ENCODE measurements around the gene XYLT2.

The XYLT2 gene

DNA sequence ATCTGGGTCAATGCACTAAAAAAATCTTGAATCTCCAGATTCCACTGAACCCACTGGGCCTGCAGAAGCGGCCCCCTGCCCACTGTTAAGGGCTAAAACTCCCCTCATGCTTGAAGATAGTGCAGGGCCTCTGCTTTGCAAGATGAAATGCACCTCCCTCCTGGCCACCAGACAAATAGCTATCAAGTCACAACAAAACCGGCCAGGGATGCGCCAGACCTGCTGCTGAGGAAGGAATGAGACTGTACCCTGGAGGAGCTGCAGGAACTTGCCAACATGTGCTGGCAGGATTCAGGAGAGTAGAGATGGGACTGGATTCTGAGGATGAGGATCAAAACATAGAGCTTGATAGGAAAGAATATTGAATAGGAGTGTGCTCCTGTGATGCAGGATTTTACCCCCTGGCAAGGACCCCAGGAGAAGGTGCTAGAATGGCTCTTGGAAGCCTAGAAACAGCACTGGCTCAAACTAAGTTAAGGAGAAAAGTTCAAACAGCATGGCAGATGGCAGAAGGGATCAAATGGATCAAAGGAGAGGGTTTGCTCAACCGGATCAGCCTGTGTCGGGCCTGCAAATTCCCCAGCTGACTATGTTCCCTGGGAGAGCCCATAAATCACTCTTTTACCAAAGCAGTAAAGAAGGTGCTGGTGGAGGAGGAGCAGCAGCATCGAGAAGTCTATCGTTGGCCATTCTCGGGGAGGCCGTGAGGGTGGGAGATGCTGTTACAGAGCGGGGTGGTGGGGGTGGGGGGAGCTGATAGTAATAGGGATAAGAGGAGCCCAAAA is 27.2 kb upstream of the XYLT2 start:
- Histone ChIP-seq H3K4me3 (ENCODE audit: low read depth in 1 of 5, low read length in 5 of 5) (no peak overlapping the region), H3K9ac (ENCODE audit: low read length in 5 of 5) (no peak overlapping the region)

DNA sequence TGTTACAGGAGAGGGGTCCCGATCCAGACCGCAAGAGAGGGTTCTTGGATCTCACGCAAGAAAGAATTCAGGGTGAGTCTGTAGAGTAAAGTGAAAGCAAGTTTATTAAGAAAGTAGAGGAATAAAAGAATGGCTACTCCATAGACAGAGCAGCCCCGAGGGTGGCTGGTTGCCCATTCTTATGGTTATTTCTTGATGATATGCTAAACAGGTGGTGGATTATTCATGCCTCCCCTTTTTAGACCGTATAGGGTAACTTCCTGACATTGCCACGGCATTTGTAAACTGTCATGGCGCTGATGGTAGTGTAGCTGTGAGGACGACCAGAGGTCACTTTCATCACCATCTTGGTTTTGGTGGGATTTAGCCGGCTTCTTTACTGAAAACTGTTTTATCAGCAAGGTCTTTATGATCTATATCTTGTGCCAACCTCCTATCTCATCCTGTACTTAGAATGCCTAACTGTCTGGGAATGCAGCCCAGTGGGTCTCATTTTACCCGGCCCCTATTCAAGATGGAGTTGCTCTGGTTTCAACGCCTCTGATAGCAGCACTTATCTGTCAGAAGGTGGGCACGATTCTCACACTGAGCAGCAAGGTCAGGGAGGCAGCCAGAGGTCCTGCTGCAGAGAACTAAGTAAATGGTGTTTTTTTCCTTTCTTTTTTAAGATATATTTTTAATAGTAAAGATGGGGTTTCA is 26.5 kb upstream of the XYLT2 start:
- H3K4me1 ChIP-seq (ENCODE audit: control insufficient read depth in 5 of 5, insufficient read depth in 5 of 5, low read length in 5 of 5) = peaks cover 0 to 10% (median 3%) of the 10 kb centered on the region in 5 donors
- no peaks in the 10 kb centered on the region for H3K9me3 ChIP-seq (ENCODE audit: control insufficient read depth in 5 of 5, low read length in 5 of 5)
- H3K27ac ChIP-seq (ENCODE audit: low read depth, low read length) = no peak overlapping the region
- H3K36me3 ChIP-seq (ENCODE audit: control insufficient read depth in 5 of 5, insufficient read depth in 5 of 5, low read length in 5 of 5) = no peaks in the 10 kb centered on the region
- H3K27me3 ChIP-seq (ENCODE audit: control insufficient read depth in 5 of 5, insufficient read depth in 4 of 5, low read length in 5 of 5) = no peaks in the 10 kb centered on the region
- no peak overlapping the region for H3K4me3 ChIP-seq (ENCODE audit: low read depth in 1 of 5, low read length in 5 of 5)
- no peak overlapping the region for H3K9ac ChIP-seq (ENCODE audit: low read length in 5 of 5)

More for the DNA sequence above, 27.2 kb upstream of the XYLT2 start:
- Histone ChIP-seq H3K4me1 (ENCODE audit: control insufficient read depth in 5 of 5, insufficient read depth in 5 of 5, low read length in 5 of 5) (peaks cover 0 to 10% (median 3%) of the 10 kb centered on the region in 5 donors), H3K9me3 (ENCODE audit: control insufficient read depth in 5 of 5, low read length in 5 of 5) (no peaks in the 10 kb centered on the region), H3K27ac (ENCODE audit: low read depth, low read length) (no peak overlapping the region), H3K27me3 (ENCODE audit: control insufficient read depth in 5 of 5, insufficient read depth in 4 of 5, low read length in 5 of 5) (peaks cover 0 to 4% (median 0%) of the 10 kb centered on the region in 5 donors), H3K36me3 (ENCODE audit: control insufficient read depth in 5 of 5, insufficient read depth in 5 of 5, low read length in 5 of 5) (no peaks in the 10 kb centered on the region)

GRCh38 chr17:50322271-50322670 is 23.7 kb upstream of the XYLT2 start:
- peaks cover 0 to 10% (median 3%) of the 10 kb centered on the region in 5 donors for H3K4me1 ChIP-seq (ENCODE audit: control insufficient read depth in 5 of 5, insufficient read depth in 5 of 5, low read length in 5 of 5)
- H3K9me3 ChIP-seq (ENCODE audit: control insufficient read depth in 5 of 5, low read length in 5 of 5) = no peaks in the 10 kb centered on the region
- no peaks in the 10 kb centered on the region for H3K36me3 ChIP-seq (ENCODE audit: control insufficient read depth in 5 of 5, insufficient read depth in 5 of 5, low read length in 5 of 5)
- H3K4me3 ChIP-seq (ENCODE audit: low read depth in 1 of 5, low read length in 5 of 5) = no peak overlapping the region
- no peak overlapping the region for H3K27ac ChIP-seq (ENCODE audit: low read depth, low read length)
- no peak overlapping the region for H3K9ac ChIP-seq (ENCODE audit: low read length in 5 of 5)
- no peaks in the 10 kb centered on the region for H3K27me3 ChIP-seq (ENCODE audit: control insufficient read depth in 5 of 5, insufficient read depth in 4 of 5, low read length in 5 of 5)

GRCh38 chr17:50323060-50323459 is 22.9 kb upstream of the XYLT2 start:
- no peak overlapping the region for H3K9ac ChIP-seq (ENCODE audit: low read length in 5 of 5)
- no peaks in the 10 kb centered on the region for H3K27me3 ChIP-seq (ENCODE audit: control insufficient read depth in 5 of 5, insufficient read depth in 4 of 5, low read length in 5 of 5)
- H3K36me3 ChIP-seq (ENCODE audit: control insufficient read depth in 5 of 5, insufficient read depth in 5 of 5, low read length in 5 of 5) = no peaks in the 10 kb centered on the region
- no peaks in the 10 kb centered on the region for H3K9me3 ChIP-seq (ENCODE audit: control insufficient read depth in 5 of 5, low read length in 5 of 5)
- no peak overlapping the region for H3K4me3 ChIP-seq (ENCODE audit: low read depth in 1 of 5, low read length in 5 of 5)
- peaks cover 0 to 10% (median 3%) of the 10 kb centered on the region in 5 donors for H3K4me1 ChIP-seq (ENCODE audit: control insufficient read depth in 5 of 5, insufficient read depth in 5 of 5, low read length in 5 of 5)
- H3K27ac ChIP-seq (ENCODE audit: low read depth, low read length) = no peak overlapping the region

GRCh38 chr17:50325906-50326305 is 20.0 kb upstream of the XYLT2 start:
- Histone ChIP-seq H3K9ac (ENCODE audit: low read length in 5 of 5) (no peak overlapping the region), H3K4me1 (ENCODE audit: control insufficient read depth in 5 of 5, insufficient read depth in 5 of 5, low read length in 5 of 5) (peaks cover 0 to 8% (median 5%) of the 10 kb centered on the region in 5 donors)

DNA sequence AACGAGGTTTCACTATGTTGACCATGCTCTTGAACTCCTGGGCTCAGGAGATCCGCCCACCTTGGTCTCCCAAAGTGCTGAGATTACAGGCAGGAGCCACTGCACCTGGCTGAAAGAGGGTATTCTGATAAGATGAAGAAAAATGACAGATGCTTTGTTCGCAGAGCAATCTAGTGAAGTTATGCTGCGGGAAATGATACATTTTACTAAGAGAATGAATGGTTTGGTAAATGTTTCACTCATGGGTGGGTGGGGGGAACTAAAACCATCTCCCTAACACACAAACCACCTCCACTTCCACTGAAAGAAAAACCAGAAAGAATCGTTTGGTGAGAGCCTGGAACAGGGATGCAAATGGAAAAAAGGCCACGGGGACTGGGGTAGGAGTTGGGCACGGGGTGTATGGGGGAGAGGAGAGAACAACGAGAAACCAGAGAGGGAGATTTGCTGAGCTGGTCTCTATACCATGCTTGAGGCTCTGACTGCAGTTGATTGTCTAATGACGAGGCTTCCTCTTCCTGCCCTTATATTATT is 19.0 kb upstream of the XYLT2 start:
- H3K27me3 ChIP-seq (ENCODE audit: control insufficient read depth in 5 of 5, insufficient read depth in 4 of 5, low read length in 5 of 5) = no peaks in the 10 kb centered on the region
- no peaks in the 10 kb centered on the region for H3K36me3 ChIP-seq (ENCODE audit: control insufficient read depth in 5 of 5, insufficient read depth in 5 of 5, low read length in 5 of 5)
- H3K9ac ChIP-seq (ENCODE audit: low read length in 5 of 5) = no peak overlapping the region
- H3K4me3 ChIP-seq (ENCODE audit: low read depth in 1 of 5, low read length in 5 of 5) = no peak overlapping the region
- peaks cover 0 to 8% (median 5%) of the 10 kb centered on the region in 5 donors for H3K4me1 ChIP-seq (ENCODE audit: control insufficient read depth in 5 of 5, insufficient read depth in 5 of 5, low read length in 5 of 5)
- H3K27ac ChIP-seq (ENCODE audit: low read depth, low read length) = no peak overlapping the region
- H3K9me3 ChIP-seq (ENCODE audit: control insufficient read depth in 5 of 5, low read length in 5 of 5) = no peaks in the 10 kb centered on the region

More at GRCh38 chr17:50325906-50326305, 20.0 kb upstream of the XYLT2 start:
- Histone ChIP-seq H3K4me3 (ENCODE audit: low read depth in 1 of 5, low read length in 5 of 5) (no peak overlapping the region), H3K9me3 (ENCODE audit: control insufficient read depth in 5 of 5, low read length in 5 of 5) (no peaks in the 10 kb centered on the region), H3K36me3 (ENCODE audit: control insufficient read depth in 5 of 5, insufficient read depth in 5 of 5, low read length in 5 of 5) (no peaks in the 10 kb centered on the region), H3K27me3 (ENCODE audit: control insufficient read depth in 5 of 5, insufficient read depth in 4 of 5, low read length in 5 of 5) (no peaks in the 10 kb centered on the region), H3K27ac (ENCODE audit: low read depth, low read length) (no peak overlapping the region)

- no peak overlapping the region for H3K27ac ChIP-seq (ENCODE audit: low read depth, low read length)
Measured at GRCh38 chr17:50328363-50329325, 17.3 kb upstream of the XYLT2 start.

GRCh38 chr17:50329716-50330115 is 16.2 kb upstream of the XYLT2 start:
- no peaks in the 10 kb centered on the region for H3K9me3 ChIP-seq (ENCODE audit: control insufficient read depth in 5 of 5, low read length in 5 of 5)
- H3K27ac ChIP-seq (ENCODE audit: low read depth, low read length) = no peak overlapping the region
- H3K36me3 ChIP-seq (ENCODE audit: control insufficient read depth in 5 of 5, insufficient read depth in 5 of 5, low read length in 5 of 5) = no peaks in the 10 kb centered on the region
- H3K9ac ChIP-seq (ENCODE audit: low read length in 5 of 5) = no peak overlapping the region
- H3K4me1 ChIP-seq (ENCODE audit: control insufficient read depth in 5 of 5, insufficient read depth in 5 of 5, low read length in 5 of 5) = peaks cover 0 to 8% (median 5%) of the 10 kb centered on the region in 5 donors
- H3K4me3 ChIP-seq (ENCODE audit: low read depth in 1 of 5, low read length in 5 of 5) = no peak overlapping the region
- peaks cover 0 to 6% (median 0%) of the 10 kb centered on the region in 5 donors for H3K27me3 ChIP-seq (ENCODE audit: control insufficient read depth in 5 of 5, insufficient read depth in 4 of 5, low read length in 5 of 5)

More at GRCh38 chr17:50328363-50329325, 17.3 kb upstream of the XYLT2 start:
- Histone ChIP-seq H3K4me3 (ENCODE audit: low read depth in 1 of 5, low read length in 5 of 5) (no peak overlapping the region), H3K9me3 (ENCODE audit: control insufficient read depth in 5 of 5, low read length in 5 of 5) (no peaks in the 10 kb centered on the region), H3K9ac (ENCODE audit: low read length in 5 of 5) (no peak overlapping the region), H3K4me1 (ENCODE audit: control insufficient read depth in 5 of 5, insufficient read depth in 5 of 5, low read length in 5 of 5) (peaks cover 0 to 8% (median 5%) of the 10 kb centered on the region in 5 donors), H3K27me3 (ENCODE audit: control insufficient read depth in 5 of 5, insufficient read depth in 4 of 5, low read length in 5 of 5) (peaks cover 0 to 6% (median 0%) of the 10 kb centered on the region in 5 donors), H3K36me3 (ENCODE audit: control insufficient read depth in 5 of 5, insufficient read depth in 5 of 5, low read length in 5 of 5) (no peaks in the 10 kb centered on the region)

DNA sequence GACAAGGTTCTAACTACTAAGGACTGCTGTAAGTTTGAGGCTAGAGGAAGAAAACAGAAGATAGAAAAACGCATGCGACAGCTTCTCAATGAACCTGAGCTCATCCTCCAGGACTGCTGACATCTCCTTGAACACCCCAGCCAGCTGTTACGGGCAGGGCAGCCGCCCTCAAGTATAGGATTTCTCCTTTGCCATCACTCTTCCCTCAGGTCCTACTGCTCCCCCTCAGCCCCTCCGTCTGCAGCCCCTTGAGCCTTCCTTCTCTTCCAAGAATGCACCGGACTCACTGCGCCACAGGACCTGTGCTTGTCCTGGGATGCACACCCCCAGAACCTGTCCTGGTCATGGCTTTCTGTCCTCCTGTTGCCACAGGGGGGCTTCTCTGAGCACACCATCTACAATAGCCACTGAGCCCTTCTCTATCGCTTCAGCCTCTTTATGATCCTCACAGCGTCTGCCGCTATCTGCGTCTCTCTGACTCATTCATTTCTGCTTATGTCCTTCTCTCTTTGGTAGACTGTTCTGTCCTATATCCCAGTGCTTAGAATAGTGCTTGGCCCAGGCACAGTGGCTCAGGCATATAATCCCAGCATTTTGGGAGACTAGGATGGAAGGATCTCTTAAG is 15.7 kb upstream of the XYLT2 start:
- Histone ChIP-seq H3K27ac (ENCODE audit: low read depth, low read length) (no peak overlapping the region), H3K4me1 (ENCODE audit: control insufficient read depth in 5 of 5, insufficient read depth in 5 of 5, low read length in 5 of 5) (peaks cover 0 to 8% (median 5%) of the 10 kb centered on the region in 5 donors), H3K9me3 (ENCODE audit: control insufficient read depth in 5 of 5, low read length in 5 of 5) (no peaks in the 10 kb centered on the region), H3K9ac (ENCODE audit: low read length in 5 of 5) (no peak overlapping the region), H3K36me3 (ENCODE audit: control insufficient read depth in 5 of 5, insufficient read depth in 5 of 5, low read length in 5 of 5) (no peaks in the 10 kb centered on the region), H3K27me3 (ENCODE audit: control insufficient read depth in 5 of 5, insufficient read depth in 4 of 5, low read length in 5 of 5) (peaks cover 0 to 6% (median 0%) of the 10 kb centered on the region in 5 donors), H3K4me3 (ENCODE audit: low read depth in 1 of 5, low read length in 5 of 5) (no peak overlapping the region)
